Kidney (tissue), 14 donors: ENCODE measurements around the gene DPP6. TPM values are rescaled to one million over a fixed set of nuclear protein-coding genes. Genes with fewer than 3 reads are reported as not detected.

ENCODE experiments used
- DNase-seq, 5 donors: peaks; one replicate each; pipeline ENCODE4 v3.0.0-alpha.2; 2013 to 2020
- FAIRE-seq: peaks from 2 replicates; lab custom pipeline; 2012; peaks lifted over from hg19 to GRCh38; lab: Jason Lieb, UNC
- H3K27ac ChIP-seq, 2 donors: one replicate each; pipeline ENCODE4 v1.7.0; 2013; ENCODE audit warnings: low read depth in 2 of 2, low read length in 2 of 2, inconsistent platforms in 1 of 2
- H3K27me3 ChIP-seq: one replicate; pipeline ENCODE4 v1.7.1; 2013; ENCODE audit warnings: low read length, inconsistent platforms; ENCODE audit not compliant: control insufficient read depth, insufficient read depth
- H3K36me3 ChIP-seq, 3 donors: one replicate each; pipeline versions ENCODE4 v1.7.0 to v1.7.1; 2013; ENCODE audit warnings: low read length in 3 of 3, control low read depth in 1 of 3, inconsistent platforms in 1 of 3; ENCODE audit not compliant: insufficient read depth in 3 of 3, control insufficient read depth in 2 of 3
- H3K4me1 ChIP-seq, 3 donors: one replicate each; pipeline versions ENCODE4 v1.7.0 to v1.7.1; 2013; ENCODE audit warnings: low read length in 3 of 3, inconsistent platforms in 1 of 3, low read depth in 1 of 3; ENCODE audit not compliant: control insufficient read depth in 2 of 3, insufficient read depth in 2 of 3
- H3K4me3 ChIP-seq, 3 donors: one replicate each; pipeline versions ENCODE4 v1.7.0 to v1.8.1; 2013; ENCODE audit warnings: low read length in 3 of 3, control low read depth in 1 of 3, inconsistent platforms in 1 of 3
- H3K9ac ChIP-seq, 3 donors: one replicate each; pipeline versions ENCODE4 v1.7.0 to v1.7.1; 2013; ENCODE audit warnings: low read length in 3 of 3, control low read depth in 1 of 3, inconsistent platforms in 1 of 3
- H3K9me3 ChIP-seq, 3 donors: one replicate each; pipeline versions ENCODE4 v1.7.0 to v1.7.1; 2013; ENCODE audit warnings: low read length in 3 of 3, control low read depth in 1 of 3, inconsistent platforms in 1 of 3; ENCODE audit not compliant: control insufficient read depth in 2 of 3, insufficient read depth in 1 of 3
- intact Hi-C: fragments of 100-400 bp; cut with DNase I; formaldehyde crosslinking; loops from one replicate; pipeline ENCODE4 v1.11.1; 2022
- polyA plus RNA-seq: library from polyadenylated mRNA; stranded (reverse); fragments of 350-450 nt; fragmentation: Illumina TruSeq; extraction: RNeasy Lipid Tissue Mini Kit (QIAGEN cat#74804); gene quantifications from one replicate; pipeline ENCODE4 v1.2.3, GENCODE V29; 2014; ENCODE audit warnings: low read depth, low replicate concordance; ENCODE audit not compliant: insufficient read depth
- total RNA-seq: library from RNA; stranded (reverse); fragmentation: NEBNext Ultra II Directional; extraction: Animal tissue kit (Norgen Biotek cat#: 25700); gene quantifications from one replicate; pipeline ENCODE4 v1.2.1, GENCODE V29; 2021
- TF ChIP-seq, protein P1 (sequence below): IDR thresholded peaks from 3 replicates; pipeline ENCODE4 v1.5.1; 2012; ENCODE audit warnings: mild to moderate bottlenecking, moderate library complexity, borderline replicate concordance; ENCODE audit not compliant: insufficient read depth; ENCODE audit errors: extremely low read depth
- donor health status: control.
- donor health status: control.
- donor health status: control.
- donor health status: control.
- donor health status: control.
- donor health status: DM: yes; HTN: yes; CAD: no.
- donor health status: Normal renal cell carcinoma (clear cell type).

DPP6 gene
- total and polyA plus RNA-seq, 2 donors from 2014 or later, result 1.8 to 6.9 TPM

DNA sequence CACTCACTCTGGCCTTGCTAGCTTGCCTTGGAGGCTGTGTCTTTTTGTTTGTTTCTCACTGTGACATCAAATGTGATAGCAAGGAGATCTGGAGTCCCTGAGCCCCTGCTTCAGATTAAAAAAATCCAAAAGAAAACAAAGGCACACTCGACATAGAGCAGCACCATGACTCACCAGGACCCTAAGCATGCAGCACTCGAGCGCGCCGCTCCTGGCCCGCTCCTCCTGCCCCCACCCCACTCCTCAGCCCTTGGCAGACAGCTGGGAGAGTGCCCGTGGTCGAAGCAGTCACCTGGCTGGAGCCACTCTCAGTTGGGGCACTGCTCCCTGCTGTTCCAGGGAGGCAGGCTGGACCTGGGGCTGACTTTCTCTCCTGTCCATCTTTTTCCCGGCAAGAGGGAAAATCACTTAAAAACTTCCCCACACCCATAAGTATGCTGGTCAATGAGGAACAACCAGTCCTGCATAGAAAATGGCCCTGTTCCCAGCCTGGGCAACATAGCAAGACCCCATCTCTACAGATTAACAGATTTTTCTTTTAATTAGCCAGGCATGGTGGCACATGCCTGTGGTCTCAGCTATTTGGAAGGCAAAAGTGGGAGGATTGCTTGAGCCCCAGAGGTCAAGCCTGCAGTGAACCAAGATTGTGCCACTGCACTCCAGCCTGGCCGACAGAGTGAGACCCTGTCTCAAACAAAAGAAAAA lies 822.4 kb downstream of the DPP6 start:
- Histone ChIP-seq H3K4me3 (no peak overlapping the region), H3K9ac (no peak overlapping the region), H3K4me1 (peaks cover 0 to 7% (median 4%) of the 10 kb centered on the region in 3 donors), H3K27ac (no peak overlapping the region), H3K36me3 (peaks cover 0 to 3% (median 0%) of the 10 kb centered on the region in 3 donors), H3K27me3 (no peaks in the 10 kb centered on the region), H3K9me3 (no peaks in the 10 kb centered on the region)
- intact Hi-C loops, result no loop called here
- no peak for FAIRE-seq
- TF ChIP-seq, protein P1, sequence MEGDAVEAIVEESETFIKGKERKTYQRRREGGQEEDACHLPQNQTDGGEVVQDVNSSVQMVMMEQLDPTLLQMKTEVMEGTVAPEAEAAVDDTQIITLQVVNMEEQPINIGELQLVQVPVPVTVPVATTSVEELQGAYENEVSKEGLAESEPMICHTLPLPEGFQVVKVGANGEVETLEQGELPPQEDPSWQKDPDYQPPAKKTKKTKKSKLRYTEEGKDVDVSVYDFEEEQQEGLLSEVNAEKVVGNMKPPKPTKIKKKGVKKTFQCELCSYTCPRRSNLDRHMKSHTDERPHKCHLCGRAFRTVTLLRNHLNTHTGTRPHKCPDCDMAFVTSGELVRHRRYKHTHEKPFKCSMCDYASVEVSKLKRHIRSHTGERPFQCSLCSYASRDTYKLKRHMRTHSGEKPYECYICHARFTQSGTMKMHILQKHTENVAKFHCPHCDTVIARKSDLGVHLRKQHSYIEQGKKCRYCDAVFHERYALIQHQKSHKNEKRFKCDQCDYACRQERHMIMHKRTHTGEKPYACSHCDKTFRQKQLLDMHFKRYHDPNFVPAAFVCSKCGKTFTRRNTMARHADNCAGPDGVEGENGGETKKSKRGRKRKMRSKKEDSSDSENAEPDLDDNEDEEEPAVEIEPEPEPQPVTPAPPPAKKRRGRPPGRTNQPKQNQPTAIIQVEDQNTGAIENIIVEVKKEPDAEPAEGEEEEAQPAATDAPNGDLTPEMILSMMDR, result no peak
- DNase-seq, result peak in 3 of 5 donors; percentile 49 to 52 (median 49)

DNA sequence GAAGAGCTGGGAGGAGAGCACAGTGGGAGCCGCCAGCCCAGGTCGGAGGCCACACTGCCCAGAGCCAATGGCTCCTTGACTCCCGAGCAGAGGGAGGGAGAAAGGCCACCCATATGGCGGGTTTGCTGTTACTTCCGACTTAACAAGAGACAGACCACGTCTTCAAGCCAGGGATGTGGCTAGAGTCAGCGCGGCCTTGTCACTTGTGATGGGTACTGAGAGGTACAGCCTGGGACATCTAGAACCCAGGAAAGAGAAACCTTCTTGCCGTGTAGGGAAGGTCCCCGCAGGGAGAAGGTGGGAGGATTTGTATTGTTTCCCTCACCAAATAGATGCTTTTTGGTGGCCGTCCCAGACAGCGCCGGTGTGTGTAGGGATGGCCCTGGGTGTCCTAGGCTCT lies 823.1 kb downstream of the DPP6 start:
- no peaks in the 10 kb centered on the region for H3K27me3 ChIP-seq
- peaks cover 0 to 7% (median 4%) of the 10 kb centered on the region in 3 donors for H3K4me1 ChIP-seq
- intact Hi-C loops, result no loop called here
- H3K9me3 ChIP-seq, result no peaks in the 10 kb centered on the region
- H3K36me3 ChIP-seq, result peaks cover 0 to 3% (median 0%) of the 10 kb centered on the region in 3 donors
- TF ChIP-seq, protein P1, result no peak
- H3K4me3 ChIP-seq, result no peak overlapping the region
- H3K9ac ChIP-seq, result no peak overlapping the region
- DNase-seq (no peak), FAIRE-seq (no peak)
- H3K27ac ChIP-seq, result no peak overlapping the region

GRCh38 chr7:154876516-154876915 lies 824.3 kb downstream of the DPP6 start:
- Histone ChIP-seq H3K27me3 (no peaks in the 10 kb centered on the region), H3K27ac (no peak overlapping the region), H3K9me3 (no peaks in the 10 kb centered on the region), H3K36me3 (peaks cover 0 to 3% (median 0%) of the 10 kb centered on the region in 3 donors), H3K9ac (no peak overlapping the region), H3K4me1 (peaks cover 0 to 4% (median 4%) of the 10 kb centered on the region in 3 donors), H3K4me3 (no peak overlapping the region)
- DNase-seq, result no peak
- intact Hi-C loops, result no loop called here
- TF ChIP-seq, protein P1, result no peak
- FAIRE-seq, result no peak
